Measurements from ENCODE around the gene AP3B1.

DNA sequence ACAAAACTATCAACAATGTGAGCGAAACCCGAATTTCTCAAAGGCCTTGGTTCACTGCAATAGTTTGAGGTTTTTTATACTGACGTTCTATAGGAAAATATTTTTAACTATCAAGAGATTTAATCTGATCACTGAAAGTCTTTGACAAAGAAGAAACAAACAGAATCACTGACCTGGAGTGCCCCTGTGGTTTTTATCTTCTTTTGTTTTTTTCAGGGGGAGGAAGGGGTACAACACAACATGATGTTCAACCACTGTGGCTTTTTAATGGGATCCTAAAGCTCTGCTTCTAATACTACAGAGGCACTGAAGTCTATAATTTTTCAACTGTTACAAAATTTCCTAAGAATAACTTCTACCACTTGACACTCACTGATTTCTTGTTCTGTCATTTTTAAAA, 185.9 kb downstream of the AP3B1 start:
- TF ChIP-seq, protein P1, sequence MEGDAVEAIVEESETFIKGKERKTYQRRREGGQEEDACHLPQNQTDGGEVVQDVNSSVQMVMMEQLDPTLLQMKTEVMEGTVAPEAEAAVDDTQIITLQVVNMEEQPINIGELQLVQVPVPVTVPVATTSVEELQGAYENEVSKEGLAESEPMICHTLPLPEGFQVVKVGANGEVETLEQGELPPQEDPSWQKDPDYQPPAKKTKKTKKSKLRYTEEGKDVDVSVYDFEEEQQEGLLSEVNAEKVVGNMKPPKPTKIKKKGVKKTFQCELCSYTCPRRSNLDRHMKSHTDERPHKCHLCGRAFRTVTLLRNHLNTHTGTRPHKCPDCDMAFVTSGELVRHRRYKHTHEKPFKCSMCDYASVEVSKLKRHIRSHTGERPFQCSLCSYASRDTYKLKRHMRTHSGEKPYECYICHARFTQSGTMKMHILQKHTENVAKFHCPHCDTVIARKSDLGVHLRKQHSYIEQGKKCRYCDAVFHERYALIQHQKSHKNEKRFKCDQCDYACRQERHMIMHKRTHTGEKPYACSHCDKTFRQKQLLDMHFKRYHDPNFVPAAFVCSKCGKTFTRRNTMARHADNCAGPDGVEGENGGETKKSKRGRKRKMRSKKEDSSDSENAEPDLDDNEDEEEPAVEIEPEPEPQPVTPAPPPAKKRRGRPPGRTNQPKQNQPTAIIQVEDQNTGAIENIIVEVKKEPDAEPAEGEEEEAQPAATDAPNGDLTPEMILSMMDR (conservative IDR thresholded peaks at IDR 0.05; ENCODE audit: low read depth in 2 of 2): no peak
- TF ChIP-seq, protein P2, sequence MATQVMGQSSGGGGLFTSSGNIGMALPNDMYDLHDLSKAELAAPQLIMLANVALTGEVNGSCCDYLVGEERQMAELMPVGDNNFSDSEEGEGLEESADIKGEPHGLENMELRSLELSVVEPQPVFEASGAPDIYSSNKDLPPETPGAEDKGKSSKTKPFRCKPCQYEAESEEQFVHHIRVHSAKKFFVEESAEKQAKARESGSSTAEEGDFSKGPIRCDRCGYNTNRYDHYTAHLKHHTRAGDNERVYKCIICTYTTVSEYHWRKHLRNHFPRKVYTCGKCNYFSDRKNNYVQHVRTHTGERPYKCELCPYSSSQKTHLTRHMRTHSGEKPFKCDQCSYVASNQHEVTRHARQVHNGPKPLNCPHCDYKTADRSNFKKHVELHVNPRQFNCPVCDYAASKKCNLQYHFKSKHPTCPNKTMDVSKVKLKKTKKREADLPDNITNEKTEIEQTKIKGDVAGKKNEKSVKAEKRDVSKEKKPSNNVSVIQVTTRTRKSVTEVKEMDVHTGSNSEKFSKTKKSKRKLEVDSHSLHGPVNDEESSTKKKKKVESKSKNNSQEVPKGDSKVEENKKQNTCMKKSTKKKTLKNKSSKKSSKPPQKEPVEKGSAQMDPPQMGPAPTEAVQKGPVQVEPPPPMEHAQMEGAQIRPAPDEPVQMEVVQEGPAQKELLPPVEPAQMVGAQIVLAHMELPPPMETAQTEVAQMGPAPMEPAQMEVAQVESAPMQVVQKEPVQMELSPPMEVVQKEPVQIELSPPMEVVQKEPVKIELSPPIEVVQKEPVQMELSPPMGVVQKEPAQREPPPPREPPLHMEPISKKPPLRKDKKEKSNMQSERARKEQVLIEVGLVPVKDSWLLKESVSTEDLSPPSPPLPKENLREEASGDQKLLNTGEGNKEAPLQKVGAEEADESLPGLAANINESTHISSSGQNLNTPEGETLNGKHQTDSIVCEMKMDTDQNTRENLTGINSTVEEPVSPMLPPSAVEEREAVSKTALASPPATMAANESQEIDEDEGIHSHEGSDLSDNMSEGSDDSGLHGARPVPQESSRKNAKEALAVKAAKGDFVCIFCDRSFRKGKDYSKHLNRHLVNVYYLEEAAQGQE (IDR thresholded peaks at IDR 0.05; ENCODE audit: unreplicated experiment): no peak
- no peak for TF ChIP-seq POLR2AphosphoS5 (IDR thresholded peaks at IDR 0.05; ENCODE audit: low read depth)

Data from GM23338 (cell line).